B cell (primary cell): ENCODE measurements around the gene ZNF556.

Source experiments
- EZH2 ChIP-seq: IDR thresholded peaks from 2 replicates; pipeline ENCODE4 v1.6.1; 2012; ENCODE audit warnings: borderline replicate concordance, low read depth, mild to moderate bottlenecking, moderate library complexity, low read length; ENCODE audit not compliant: insufficient read depth, poor library complexity, severe bottlenecking
- TF ChIP-seq, protein P1 (sequence below): fragments of 200-600 bp; IDR thresholded peaks from one replicate; pipeline ENCODE4 v1.8.0; 2022; ENCODE audit warnings: antibody characterized with exemption, mild to moderate bottlenecking

- TF ChIP-seq, protein P1, sequence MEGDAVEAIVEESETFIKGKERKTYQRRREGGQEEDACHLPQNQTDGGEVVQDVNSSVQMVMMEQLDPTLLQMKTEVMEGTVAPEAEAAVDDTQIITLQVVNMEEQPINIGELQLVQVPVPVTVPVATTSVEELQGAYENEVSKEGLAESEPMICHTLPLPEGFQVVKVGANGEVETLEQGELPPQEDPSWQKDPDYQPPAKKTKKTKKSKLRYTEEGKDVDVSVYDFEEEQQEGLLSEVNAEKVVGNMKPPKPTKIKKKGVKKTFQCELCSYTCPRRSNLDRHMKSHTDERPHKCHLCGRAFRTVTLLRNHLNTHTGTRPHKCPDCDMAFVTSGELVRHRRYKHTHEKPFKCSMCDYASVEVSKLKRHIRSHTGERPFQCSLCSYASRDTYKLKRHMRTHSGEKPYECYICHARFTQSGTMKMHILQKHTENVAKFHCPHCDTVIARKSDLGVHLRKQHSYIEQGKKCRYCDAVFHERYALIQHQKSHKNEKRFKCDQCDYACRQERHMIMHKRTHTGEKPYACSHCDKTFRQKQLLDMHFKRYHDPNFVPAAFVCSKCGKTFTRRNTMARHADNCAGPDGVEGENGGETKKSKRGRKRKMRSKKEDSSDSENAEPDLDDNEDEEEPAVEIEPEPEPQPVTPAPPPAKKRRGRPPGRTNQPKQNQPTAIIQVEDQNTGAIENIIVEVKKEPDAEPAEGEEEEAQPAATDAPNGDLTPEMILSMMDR = peak; percentile 74
- TF ChIP-seq EZH2 = no peak
Measured at GRCh38 chr19:2840794-2841791, 26.0 kb upstream of the ZNF556 start, which contains the start of gene ZNF555.
